ENCODE results near the gene LSS.

- no peak for TF ChIP-seq CTCF (conservative IDR thresholded peaks at IDR 0.05; ENCODE audit: low read length)
- no peak for TF ChIP-seq EZH2phosphoT487 (IDR thresholded peaks at IDR 0.05; ENCODE audit: borderline replicate concordance)
Observed at GRCh38 chr21:46255166-46255565, 26.6 kb upstream of the LSS start.
